ENCODE data around the gene CD44.
A peak's percentile ranks its signal among the peaks of the same experiment; 100 is the strongest.

CD44 gene

GRCh38 chr11:35146074-35146521, 7.1 kb downstream of the CD44 start:
- TF ChIP-seq, protein P1, sequence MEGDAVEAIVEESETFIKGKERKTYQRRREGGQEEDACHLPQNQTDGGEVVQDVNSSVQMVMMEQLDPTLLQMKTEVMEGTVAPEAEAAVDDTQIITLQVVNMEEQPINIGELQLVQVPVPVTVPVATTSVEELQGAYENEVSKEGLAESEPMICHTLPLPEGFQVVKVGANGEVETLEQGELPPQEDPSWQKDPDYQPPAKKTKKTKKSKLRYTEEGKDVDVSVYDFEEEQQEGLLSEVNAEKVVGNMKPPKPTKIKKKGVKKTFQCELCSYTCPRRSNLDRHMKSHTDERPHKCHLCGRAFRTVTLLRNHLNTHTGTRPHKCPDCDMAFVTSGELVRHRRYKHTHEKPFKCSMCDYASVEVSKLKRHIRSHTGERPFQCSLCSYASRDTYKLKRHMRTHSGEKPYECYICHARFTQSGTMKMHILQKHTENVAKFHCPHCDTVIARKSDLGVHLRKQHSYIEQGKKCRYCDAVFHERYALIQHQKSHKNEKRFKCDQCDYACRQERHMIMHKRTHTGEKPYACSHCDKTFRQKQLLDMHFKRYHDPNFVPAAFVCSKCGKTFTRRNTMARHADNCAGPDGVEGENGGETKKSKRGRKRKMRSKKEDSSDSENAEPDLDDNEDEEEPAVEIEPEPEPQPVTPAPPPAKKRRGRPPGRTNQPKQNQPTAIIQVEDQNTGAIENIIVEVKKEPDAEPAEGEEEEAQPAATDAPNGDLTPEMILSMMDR (IDR thresholded peaks at IDR 0.05; ENCODE audit: insufficient read depth, low read length, poor library complexity, severe bottlenecking): no peak
- no peak for DNase-seq (ENCODE audit: extremely low read depth, insufficient read length)
- H3K36me3 ChIP-seq (ENCODE audit: control insufficient read depth, insufficient read depth, low read length): peaks cover 10% of the 10 kb centered on the region
- H3K4me3 ChIP-seq (replicated peaks; ENCODE audit: low read depth, low read length): peak overlapping the region; percentile 84
- no peaks in the 10 kb centered on the region for H3K27me3 ChIP-seq (replicated peaks; ENCODE audit: control insufficient read depth, insufficient read depth, low read length)

DNA sequence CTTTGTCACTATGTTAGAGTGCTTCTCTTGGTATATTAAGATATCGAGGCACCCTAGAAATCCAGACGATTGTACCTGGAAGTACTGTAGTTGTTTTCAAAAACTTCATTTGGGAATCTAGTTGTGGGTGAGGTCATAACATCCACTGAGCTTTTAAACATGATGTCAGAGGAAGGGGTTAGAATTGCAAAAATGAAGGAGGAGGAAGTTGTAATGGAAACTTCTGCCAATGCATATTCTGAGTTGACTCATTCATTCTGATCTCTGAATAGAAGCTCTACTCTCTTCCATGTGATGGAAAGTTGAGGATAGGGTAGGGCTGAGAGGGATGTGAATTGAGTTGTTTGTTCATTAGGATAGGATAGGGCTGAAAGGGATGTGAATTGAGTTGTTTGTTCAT, 7.7 kb downstream of the CD44 start:
- DNase-seq (ENCODE audit: extremely low read depth, insufficient read length): no peak
- Histone ChIP-seq H3K4me3 (replicated peaks; ENCODE audit: low read depth, low read length) (no peak overlapping the region; the same call in 1 of the 2 replicates), H3K27me3 (replicated peaks; ENCODE audit: control insufficient read depth, insufficient read depth, low read length) (no peaks in the 10 kb centered on the region), H3K36me3 (ENCODE audit: control insufficient read depth, insufficient read depth, low read length) (peaks cover 10% of the 10 kb centered on the region)
- TF ChIP-seq, protein P1 (IDR thresholded peaks at IDR 0.05; ENCODE audit: insufficient read depth, low read length, poor library complexity, severe bottlenecking): no peak

- Histone ChIP-seq H3K27me3 (replicated peaks; ENCODE audit: control insufficient read depth, insufficient read depth, low read length) (no peaks in the 10 kb centered on the region), H3K4me3 (replicated peaks; ENCODE audit: low read depth, low read length) (no peak overlapping the region), H3K36me3 (ENCODE audit: control insufficient read depth, insufficient read depth, low read length) (peaks cover 10% of the 10 kb centered on the region)
- DNase-seq (ENCODE audit: extremely low read depth, insufficient read length): no peak
- TF ChIP-seq, protein P1 (IDR thresholded peaks at IDR 0.05; ENCODE audit: insufficient read depth, low read length, poor library complexity, severe bottlenecking): no peak
Measured at GRCh38 chr11:35147235-35147634, 8.3 kb downstream of the CD44 start.

- Histone ChIP-seq H3K36me3 (ENCODE audit: control insufficient read depth, insufficient read depth, low read length) (peaks cover 17% of the 10 kb centered on the region), H3K27me3 (replicated peaks; ENCODE audit: control insufficient read depth, insufficient read depth, low read length) (no peaks in the 10 kb centered on the region), H3K4me3 (replicated peaks; ENCODE audit: low read depth, low read length) (no peak overlapping the region)
- DNase-seq (ENCODE audit: extremely low read depth, insufficient read length): no peak
- TF ChIP-seq, protein P1 (IDR thresholded peaks at IDR 0.05; ENCODE audit: insufficient read depth, low read length, poor library complexity, severe bottlenecking): no peak
Measured at GRCh38 chr11:35148163-35148837, 9.3 kb downstream of the CD44 start.

- TF ChIP-seq, protein P1 (IDR thresholded peaks at IDR 0.05; ENCODE audit: insufficient read depth, low read length, poor library complexity, severe bottlenecking): no peak
- H3K27me3 ChIP-seq (replicated peaks; ENCODE audit: control insufficient read depth, insufficient read depth, low read length): no peaks in the 10 kb centered on the region
- no peak overlapping the region for H3K4me3 ChIP-seq (replicated peaks; ENCODE audit: low read depth, low read length)
- DNase-seq (ENCODE audit: extremely low read depth, insufficient read length): no peak
- H3K36me3 ChIP-seq (ENCODE audit: control insufficient read depth, insufficient read depth, low read length): peaks cover 22% of the 10 kb centered on the region
Measured at GRCh38 chr11:35150454-35150853, 11.5 kb downstream of the CD44 start.
